ENCODE results near the gene RNLS. TPM values are rescaled to one million over a fixed set of nuclear protein-coding genes. Genes with fewer than 3 reads are reported as not detected.

RNLS gene
- total RNA-seq, 2 experiments from 2014 or later, result 2.5 to 3.3 TPM

DNA sequence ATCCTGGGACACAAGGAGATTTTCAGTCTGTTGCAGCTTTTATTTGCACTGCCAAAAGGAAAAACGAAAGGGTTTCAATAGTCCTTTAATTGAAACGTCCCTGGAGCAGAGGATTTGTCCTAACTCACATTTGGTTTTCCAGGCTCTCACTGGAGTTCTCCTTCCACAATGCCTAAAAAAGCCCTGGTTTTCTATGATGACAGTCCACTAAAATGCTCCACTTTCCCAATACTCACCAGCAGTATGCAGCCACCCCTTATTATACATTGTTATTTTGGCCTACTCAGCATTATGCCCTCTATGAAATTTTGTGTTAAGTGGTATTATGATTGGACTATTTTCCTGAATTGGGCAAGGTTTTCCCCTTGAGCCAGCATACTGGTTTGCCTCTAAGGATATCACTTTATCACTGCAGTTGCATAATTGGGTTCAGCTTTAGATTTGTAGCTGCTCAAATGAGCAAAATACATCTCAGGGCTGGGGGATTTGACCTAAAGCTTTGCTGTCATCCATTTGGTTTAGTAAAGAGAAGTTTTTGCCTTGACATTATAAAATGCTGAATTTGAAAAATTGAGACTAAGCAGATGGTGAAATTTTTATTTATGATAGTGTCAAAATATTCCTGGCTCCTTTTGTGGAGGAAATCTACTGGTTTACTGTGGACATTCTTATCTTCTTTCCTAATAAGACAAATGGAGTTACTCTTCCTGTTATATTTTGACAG, 239.2 kb downstream of the RNLS start:
- no peak overlapping the region for H3K27ac Mint-ChIP-seq
- POLR2A ChIA-PET, result no interaction called here
- DNase-seq (no peak), ATAC-seq (no peak)
- H3K9me3 Mint-ChIP-seq (ENCODE audit: insufficient read depth), result no peaks in the 10 kb centered on the region
- H3K27me3 Mint-ChIP-seq (ENCODE audit: low read depth), result no peaks in the 10 kb centered on the region
- H3K4me1 Mint-ChIP-seq (ENCODE audit: low read depth), result no peaks in the 10 kb centered on the region
- H3K4me3 Mint-ChIP-seq, result no peak overlapping the region
- CTCF ChIA-PET, result interaction anchor here (1.5 kb wide), 1 partner anchor 10 kb away, joined by 4 read pairs; no protein-coding TSS in a partner anchor
- H3K36me3 Mint-ChIP-seq (ENCODE audit: low read depth), result no peaks in the 10 kb centered on the region

DNA sequence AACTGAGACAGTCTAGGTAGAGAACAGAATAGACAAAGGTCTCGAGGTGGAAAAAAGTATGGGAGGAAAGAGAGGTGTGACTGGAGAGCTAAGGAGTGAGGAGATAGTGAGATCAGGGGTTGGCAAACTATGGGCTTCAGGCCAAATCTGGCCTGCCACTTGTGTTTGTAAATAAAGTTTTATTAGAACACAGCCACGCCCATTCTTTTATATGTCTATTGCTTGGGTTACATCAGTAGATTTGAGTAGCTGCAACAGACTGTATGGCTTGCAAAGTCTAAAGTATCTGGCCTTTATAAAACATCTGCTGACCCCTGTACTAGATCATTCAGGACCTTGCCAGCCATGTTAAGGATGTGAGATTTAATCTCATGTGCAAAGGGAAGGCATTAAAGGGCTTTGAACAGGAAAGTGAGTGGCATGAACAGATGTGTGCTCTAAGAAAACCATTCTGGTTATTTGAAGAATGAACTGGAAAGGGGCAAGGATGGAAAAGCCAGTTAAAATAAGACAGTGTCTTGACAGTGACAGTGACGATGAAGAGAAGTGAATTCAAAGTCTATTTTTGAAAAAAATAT, 240.3 kb downstream of the RNLS start:
- H3K4me1 Mint-ChIP-seq (ENCODE audit: low read depth), result no peaks in the 10 kb centered on the region
- H3K27ac Mint-ChIP-seq, result no peak overlapping the region
- no peaks in the 10 kb centered on the region for H3K9me3 Mint-ChIP-seq (ENCODE audit: insufficient read depth)
- ChIA-PET CTCF (interaction anchor here (1.5 kb wide), 1 partner anchor 9 kb away, joined by 4 read pairs; no protein-coding TSS in a partner anchor), POLR2A (interaction anchor here (0.6 kb wide), 1 partner anchor 56 kb away, joined by 4 read pairs; no protein-coding TSS in a partner anchor)
- DNase-seq, result no peak
- H3K36me3 Mint-ChIP-seq (ENCODE audit: low read depth), result no peaks in the 10 kb centered on the region
- no peaks in the 10 kb centered on the region for H3K27me3 Mint-ChIP-seq (ENCODE audit: low read depth)
- no peak overlapping the region for H3K4me3 Mint-ChIP-seq
- ATAC-seq, result no peak

DNA sequence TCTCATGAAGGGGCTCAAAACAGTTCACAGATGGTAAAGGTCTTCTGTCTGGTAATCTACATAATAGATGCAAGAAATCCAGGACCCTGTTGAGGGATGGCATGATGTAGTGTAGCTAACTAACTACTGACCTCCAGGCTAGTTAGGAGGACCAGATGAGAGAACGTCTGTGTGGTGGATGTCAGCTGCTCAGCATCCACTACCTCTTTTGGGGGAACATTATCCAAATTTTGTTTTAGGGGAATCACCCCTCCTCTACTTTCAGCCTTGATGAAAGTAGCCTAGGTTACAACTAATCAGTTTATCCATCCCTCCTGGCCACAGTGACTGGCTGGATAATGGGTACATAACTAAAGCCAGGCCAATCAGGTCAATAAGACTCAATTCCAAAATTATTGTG, 246.0 kb downstream of the RNLS start:
- ChIA-PET POLR2A (no interaction called here), CTCF (interaction anchor here (1.4 kb wide), 1 partner anchor 53 kb away, joined by 3 read pairs; no protein-coding TSS in a partner anchor)
- DNase-seq, result no peak
- Mint-ChIP-seq H3K27ac (no peak overlapping the region), H3K36me3 (ENCODE audit: low read depth) (no peaks in the 10 kb centered on the region), H3K4me3 (no peak overlapping the region), H3K9me3 (ENCODE audit: insufficient read depth) (no peaks in the 10 kb centered on the region), H3K27me3 (ENCODE audit: low read depth) (no peaks in the 10 kb centered on the region), H3K4me1 (ENCODE audit: low read depth) (peaks cover 9% of the 10 kb centered on the region)
- no peak for ATAC-seq

DNA sequence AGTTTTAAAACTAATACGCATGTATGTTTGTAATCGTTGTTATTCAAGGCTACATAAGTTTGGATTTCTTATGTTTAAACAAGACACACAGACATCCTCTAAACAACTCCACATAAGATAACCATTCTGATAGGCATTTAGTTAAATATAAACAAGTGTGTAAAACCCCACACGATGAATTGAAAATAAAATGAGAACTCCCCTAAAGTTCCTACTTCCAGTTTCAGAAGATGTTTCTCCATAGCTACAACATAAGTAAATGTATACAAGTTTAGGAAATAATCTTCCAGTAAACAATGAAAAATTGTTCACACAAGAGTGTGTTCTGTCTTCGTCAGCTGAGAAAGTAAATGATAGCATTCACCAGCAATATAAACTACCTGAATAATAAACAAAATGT, 246.8 kb downstream of the RNLS start:
- Mint-ChIP-seq H3K4me3 (no peak overlapping the region), H3K9me3 (ENCODE audit: insufficient read depth) (no peaks in the 10 kb centered on the region), H3K36me3 (ENCODE audit: low read depth) (peaks cover 4% of the 10 kb centered on the region), H3K27ac (no peak overlapping the region), H3K27me3 (ENCODE audit: low read depth) (no peaks in the 10 kb centered on the region), H3K4me1 (ENCODE audit: low read depth) (peaks cover 14% of the 10 kb centered on the region)
- ATAC-seq (no peak), DNase-seq (no peak)
- CTCF ChIA-PET, result no interaction called here
- POLR2A ChIA-PET, result no interaction called here

DNA sequence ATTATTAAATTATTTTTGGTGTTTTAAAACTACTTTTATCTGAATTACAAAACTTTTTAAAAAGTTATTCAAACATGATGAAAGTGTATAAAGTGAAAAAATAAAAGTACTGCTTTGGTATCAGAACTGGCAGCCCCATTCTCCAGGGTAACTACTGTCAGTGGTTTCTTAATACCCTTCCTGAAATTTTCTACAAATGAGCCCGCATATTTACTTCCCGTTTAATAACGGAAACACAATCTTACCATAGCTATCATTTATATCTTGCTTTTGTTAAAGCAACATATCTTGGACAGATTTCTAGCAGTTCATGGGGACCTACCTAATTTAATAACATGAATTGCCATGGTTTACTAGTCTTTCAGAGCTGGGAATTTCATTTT, 249.9 kb downstream of the RNLS start:
- CTCF ChIA-PET, result interaction anchor here (1.0 to 1.2 kb wide), 2 partner anchors 10 to 57 kb away, joined by 3 to 4 read pairs; no protein-coding TSS in a partner anchor

DNA sequence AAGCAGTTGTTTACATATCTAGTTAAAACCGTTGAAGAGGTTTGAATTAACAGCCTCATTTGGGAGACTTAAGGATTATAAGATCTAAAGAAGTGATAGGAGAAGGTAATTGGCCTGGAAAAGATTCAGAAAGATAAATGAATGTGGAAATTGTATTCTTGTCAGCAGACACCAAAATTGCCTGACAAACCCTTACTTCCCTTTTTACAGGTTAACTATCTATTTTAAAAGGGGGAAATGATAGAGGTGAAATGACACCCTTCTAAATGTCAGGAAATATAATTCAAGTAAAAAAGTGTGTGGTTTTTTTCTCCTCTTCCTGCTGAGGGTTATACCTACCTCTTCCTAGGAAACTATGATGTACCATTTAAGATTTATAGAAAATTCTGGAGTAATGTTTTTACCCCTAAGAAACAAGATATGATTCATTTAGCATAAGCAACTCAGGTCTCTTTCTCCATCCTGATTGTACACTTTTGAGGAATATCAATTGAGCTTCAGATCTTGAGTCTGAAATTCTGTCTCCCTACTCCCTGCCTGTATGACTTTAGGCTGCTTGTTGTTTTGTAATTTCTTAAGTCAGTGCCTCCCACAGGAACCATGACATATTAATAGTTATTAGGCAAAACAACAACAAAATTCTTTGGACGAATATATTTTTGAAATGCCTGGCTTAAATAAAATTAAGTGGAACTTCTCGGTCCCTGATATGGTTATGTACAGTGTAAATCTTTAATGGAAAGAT, 250.4 kb downstream of the RNLS start:
- Mint-ChIP-seq H3K27me3 (ENCODE audit: low read depth) (no peaks in the 10 kb centered on the region), H3K4me1 (ENCODE audit: low read depth) (peaks cover 14% of the 10 kb centered on the region), H3K36me3 (ENCODE audit: low read depth) (peaks cover 9% of the 10 kb centered on the region), H3K27ac (no peak overlapping the region), H3K4me3 (no peak overlapping the region), H3K9me3 (ENCODE audit: insufficient read depth) (peaks cover 4% of the 10 kb centered on the region)
- CTCF ChIA-PET, result no interaction called here
- ATAC-seq (no peak), DNase-seq (no peak)
- POLR2A ChIA-PET, result no interaction called here

More for the DNA sequence above, 249.9 kb downstream of the RNLS start:
- H3K9me3 Mint-ChIP-seq (ENCODE audit: insufficient read depth), result peaks cover 4% of the 10 kb centered on the region
- H3K4me3 Mint-ChIP-seq, result no peak overlapping the region
- H3K27me3 Mint-ChIP-seq (ENCODE audit: low read depth), result no peaks in the 10 kb centered on the region
- POLR2A ChIA-PET, result no interaction called here
- H3K36me3 Mint-ChIP-seq (ENCODE audit: low read depth), result peaks cover 9% of the 10 kb centered on the region
- ATAC-seq (no peak), DNase-seq (no peak)
- H3K4me1 Mint-ChIP-seq (ENCODE audit: low read depth), result peaks cover 14% of the 10 kb centered on the region
- no peak overlapping the region for H3K27ac Mint-ChIP-seq

DNA sequence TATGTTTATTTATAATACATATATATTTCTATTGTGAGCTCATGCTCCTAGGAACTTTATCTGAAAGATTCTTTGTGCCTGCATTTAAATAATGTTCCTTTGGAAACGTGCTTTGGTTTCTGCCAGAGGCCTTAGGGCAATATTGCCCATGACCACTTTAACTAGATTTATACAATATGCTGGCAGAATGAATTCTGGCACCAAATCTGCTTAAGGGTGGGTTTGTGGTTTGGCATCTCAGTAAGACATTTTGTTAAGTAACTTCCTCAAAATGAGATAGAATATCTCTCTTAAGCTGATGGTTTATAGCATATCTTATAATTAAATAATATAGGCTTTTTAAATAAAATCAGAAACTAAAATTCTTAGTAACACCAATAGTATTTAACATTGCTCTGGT, 252.9 kb downstream of the RNLS start:
- H3K9me3 Mint-ChIP-seq (ENCODE audit: insufficient read depth), result peaks cover 4% of the 10 kb centered on the region
- ChIA-PET POLR2A (no interaction called here), CTCF (no interaction called here)
- no peak overlapping the region for H3K4me3 Mint-ChIP-seq
- no peak for ATAC-seq
- peaks cover 9% of the 10 kb centered on the region for H3K36me3 Mint-ChIP-seq (ENCODE audit: low read depth)
- no peak overlapping the region for H3K27ac Mint-ChIP-seq
- DNase-seq, result no peak
- peaks cover 14% of the 10 kb centered on the region for H3K4me1 Mint-ChIP-seq (ENCODE audit: low read depth)
- H3K27me3 Mint-ChIP-seq (ENCODE audit: low read depth), result no peaks in the 10 kb centered on the region

DNA sequence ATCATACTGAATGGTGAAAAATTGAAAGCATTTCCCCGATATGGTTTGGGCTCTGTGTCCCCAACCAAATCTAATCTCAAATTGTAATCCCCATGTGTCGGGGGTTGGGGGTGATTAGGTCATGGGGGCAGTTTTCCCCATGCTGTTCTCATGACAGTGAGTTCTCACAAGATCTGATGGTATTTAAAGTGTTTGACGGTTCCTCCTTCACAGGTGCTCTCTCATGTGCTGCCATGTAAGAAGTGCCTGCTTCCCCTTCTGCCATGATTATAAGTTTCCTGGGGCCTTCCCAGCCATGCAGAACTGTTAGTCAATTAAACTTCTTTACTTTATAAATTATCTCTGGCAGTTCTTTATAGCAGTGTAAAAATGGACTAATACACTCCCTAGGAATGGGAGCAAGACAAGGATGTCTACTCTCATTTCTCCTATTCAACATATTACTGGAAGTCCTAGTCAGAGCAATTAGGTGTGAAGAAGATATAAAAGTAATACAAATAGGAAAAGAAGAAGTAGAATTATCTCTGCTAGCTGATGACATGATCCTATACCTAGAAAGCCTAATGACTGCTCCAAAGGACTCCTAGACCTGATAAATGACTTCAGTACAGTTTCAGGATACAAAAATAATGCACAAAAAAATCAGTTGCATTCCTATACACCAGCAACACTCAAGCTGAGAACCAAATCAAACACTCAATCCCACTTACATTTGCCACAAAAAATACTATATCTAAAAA, 260.6 kb downstream of the RNLS start:
- Mint-ChIP-seq H3K4me3 (no peak overlapping the region), H3K4me1 (ENCODE audit: low read depth) (no peaks in the 10 kb centered on the region), H3K36me3 (ENCODE audit: low read depth) (peaks cover 31% of the 10 kb centered on the region), H3K27me3 (ENCODE audit: low read depth) (no peaks in the 10 kb centered on the region), H3K9me3 (ENCODE audit: insufficient read depth) (peaks cover 31% of the 10 kb centered on the region), H3K27ac (no peak overlapping the region)
- ChIA-PET POLR2A (no interaction called here), CTCF (interaction anchor here (1.0 kb wide), 1 partner anchor 67 kb away, joined by 3 read pairs; no protein-coding TSS in a partner anchor)
- ATAC-seq (no peak), DNase-seq (no peak)

DNA sequence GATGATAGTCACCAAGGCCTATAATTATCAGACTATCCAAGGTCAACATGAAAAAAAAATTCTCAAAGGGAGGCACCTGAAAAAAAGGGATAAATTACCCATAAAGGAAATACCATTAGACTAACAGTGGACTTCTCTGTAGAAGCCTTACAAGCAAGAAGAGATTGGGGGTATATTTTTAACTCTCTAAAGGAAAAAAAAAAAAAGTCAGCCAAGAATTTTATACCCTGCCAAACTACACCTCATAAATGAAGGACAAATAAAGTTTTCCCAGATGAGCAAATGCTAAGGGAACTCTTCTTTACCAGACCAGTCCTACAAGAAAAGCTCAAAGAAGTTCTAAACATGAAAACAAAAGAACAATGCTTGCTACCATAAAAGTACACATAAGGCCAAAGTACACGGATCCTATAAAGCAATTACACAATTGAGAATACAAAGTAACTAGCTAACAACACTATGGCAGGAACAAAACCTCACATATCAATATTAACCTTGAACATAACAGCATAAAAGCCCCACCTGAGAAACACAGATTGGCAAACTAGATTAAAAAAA, 263.1 kb downstream of the RNLS start:
- Mint-ChIP-seq H3K27ac (no peak overlapping the region), H3K9me3 (ENCODE audit: insufficient read depth) (peaks cover 31% of the 10 kb centered on the region), H3K4me1 (ENCODE audit: low read depth) (no peaks in the 10 kb centered on the region), H3K27me3 (ENCODE audit: low read depth) (no peaks in the 10 kb centered on the region), H3K36me3 (ENCODE audit: low read depth) (peaks cover 32% of the 10 kb centered on the region), H3K4me3 (no peak overlapping the region)
- no peak for DNase-seq
- POLR2A ChIA-PET, result no interaction called here
- ATAC-seq, result no peak
- CTCF ChIA-PET, result interaction anchor here (1.2 kb wide), 1 partner anchor 13 kb away, joined by 3 read pairs; no protein-coding TSS in a partner anchor

DNA sequence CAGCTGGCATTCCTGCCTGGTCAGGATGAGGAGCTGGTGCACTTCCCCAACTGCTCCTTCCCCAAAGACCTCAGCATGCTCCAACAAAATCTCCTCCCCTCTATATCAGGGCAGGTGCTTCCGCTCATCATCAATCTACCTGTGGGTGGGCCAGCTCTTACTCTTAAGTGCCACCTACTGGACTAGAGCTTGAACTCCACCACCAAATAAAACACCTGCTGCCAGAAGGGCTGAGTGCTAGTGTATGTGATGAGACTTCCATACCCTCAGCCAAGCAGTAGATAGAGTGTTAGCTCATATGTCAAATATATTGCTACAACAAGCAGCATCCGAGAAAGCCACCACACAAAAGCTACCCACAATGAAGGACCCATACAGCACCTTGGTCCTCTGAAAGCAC, 264.3 kb downstream of the RNLS start:
- no peak overlapping the region for H3K27ac Mint-ChIP-seq
- ATAC-seq, result no peak
- POLR2A ChIA-PET, result no interaction called here

DNA sequence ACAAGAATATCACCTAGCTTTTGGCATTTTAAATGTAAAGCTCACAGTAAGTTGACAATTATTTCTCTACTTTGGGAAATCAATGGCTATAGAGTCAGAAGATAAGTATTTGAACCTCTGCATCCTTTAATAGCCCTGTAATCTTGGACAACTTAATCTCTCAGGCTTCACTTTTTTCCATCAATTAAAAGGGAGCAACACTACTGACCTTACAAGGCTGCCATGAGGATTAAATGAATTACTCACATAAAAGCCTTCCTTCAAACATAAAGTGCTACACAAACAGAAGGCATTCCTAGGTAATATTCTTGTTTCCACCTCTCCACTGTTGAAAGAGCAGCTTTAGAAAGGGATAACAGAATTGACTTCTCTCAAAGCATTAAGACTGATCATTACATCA, 266.0 kb downstream of the RNLS start:
- Mint-ChIP-seq H3K4me3 (no peak overlapping the region), H3K27ac (no peak overlapping the region), H3K9me3 (ENCODE audit: insufficient read depth) (peaks cover 31% of the 10 kb centered on the region), H3K27me3 (ENCODE audit: low read depth) (no peaks in the 10 kb centered on the region), H3K4me1 (ENCODE audit: low read depth) (no peaks in the 10 kb centered on the region), H3K36me3 (ENCODE audit: low read depth) (peaks cover 32% of the 10 kb centered on the region)
- ATAC-seq (no peak), DNase-seq (no peak)
- ChIA-PET CTCF (interaction anchor here (1.2 to 1.4 kb wide), 2 partner anchors 12 to 70 kb away, joined by 3 to 4 read pairs; no protein-coding TSS in a partner anchor), POLR2A (no interaction called here)

More for the DNA sequence above, 264.3 kb downstream of the RNLS start:
- H3K4me3 Mint-ChIP-seq, result no peak overlapping the region
- H3K4me1 Mint-ChIP-seq (ENCODE audit: low read depth), result no peaks in the 10 kb centered on the region
- no peak for DNase-seq
- H3K36me3 Mint-ChIP-seq (ENCODE audit: low read depth), result peaks cover 32% of the 10 kb centered on the region
- H3K9me3 Mint-ChIP-seq (ENCODE audit: insufficient read depth), result peaks cover 31% of the 10 kb centered on the region
- no peaks in the 10 kb centered on the region for H3K27me3 Mint-ChIP-seq (ENCODE audit: low read depth)
- CTCF ChIA-PET, result interaction anchor here (1.0 to 1.4 kb wide), 6 partner anchors 12 to 501 kb away, joined by 3 to 5 read pairs (median 4); no protein-coding TSS in a partner anchor
